HG02981 (cell line): ENCODE measurements around the gene PLN.

ENCODE experiments used
- ATAC-seq: cut with Tn5 transposase; IDR thresholded peaks from one replicate; pipeline ENCODE4 v1.9.1; 2021; ENCODE audit warnings: mild to moderate bottlenecking, moderate library complexity; ENCODE audit not compliant: unreplicated experiment

Gene PLN

GRCh38 chr6:118577972-118578371, 29.9 kb downstream of the PLN start:
- ATAC-seq = no peak

GRCh38 chr6:118578617-118579016, 30.5 kb downstream of the PLN start:
- ATAC-seq = no peak

- ATAC-seq = no peak
Observed at GRCh38 chr6:118579786-118580185, 31.7 kb downstream of the PLN start.

- ATAC-seq = peak; percentile 59
Observed at GRCh38 chr6:118580585-118581419, 32.7 kb downstream of the PLN start.

- no peak for ATAC-seq
Observed at GRCh38 chr6:118581489-118581959, 33.4 kb downstream of the PLN start.

- ATAC-seq = no peak
Observed at GRCh38 chr6:118584911-118585310, 36.8 kb downstream of the PLN start.

- ATAC-seq = no peak
Observed at GRCh38 chr6:118586746-118587485, 38.8 kb downstream of the PLN start.

- ATAC-seq = no peak
Observed at GRCh38 chr6:118588626-118589025, 40.5 kb downstream of the PLN start.

GRCh38 chr6:118589186-118589585, 41.1 kb downstream of the PLN start:
- no peak for ATAC-seq

- no peak for ATAC-seq
Observed at GRCh38 chr6:118589649-118590365, 41.7 kb downstream of the PLN start.

- ATAC-seq = no peak
Observed at GRCh38 chr6:118591897-118592296, 43.8 kb downstream of the PLN start.

GRCh38 chr6:118594877-118595276, 46.8 kb downstream of the PLN start:
- no peak for ATAC-seq

- ATAC-seq = no peak
Observed at GRCh38 chr6:118596774-118597320, 48.8 kb downstream of the PLN start.

GRCh38 chr6:118597636-118598035, 49.5 kb downstream of the PLN start:
- ATAC-seq = no peak

GRCh38 chr6:118598324-118598723, 50.2 kb downstream of the PLN start:
- no peak for ATAC-seq

GRCh38 chr6:118602300-118602699, 54.2 kb downstream of the PLN start:
- ATAC-seq = no peak

- ATAC-seq = no peak
Observed at GRCh38 chr6:118603372-118603771, 55.3 kb downstream of the PLN start.

- ATAC-seq = no peak
Observed at GRCh38 chr6:118606268-118606667, 58.2 kb downstream of the PLN start.

- no peak for ATAC-seq
Observed at GRCh38 chr6:118606858-118607257, 58.8 kb downstream of the PLN start.
